Naive thymus-derived CD8-positive, alpha-beta T cell (primary cell): ENCODE data around the gene SEH1L. TPM values are rescaled to one million over a fixed set of nuclear protein-coding genes. Genes with fewer than 3 reads are reported as not detected.
A peak's percentile ranks its signal among the peaks of the same experiment; 100 is the strongest.

Experiments used
- ATAC-seq, 2 donors: fragments of 150-1000 bp; cut with Tn5 transposase in 1 of 2; sonication (Bioruptor Pico), chemical (Tn5 transposase) in 1 of 2; 1 replicate in 1 of 2; 2 replicates in 1 of 2; pipeline ENCODE4 v1.10.0; 2021; ENCODE audit warnings: mild to moderate bottlenecking in 2 of 2, moderate library complexity in 2 of 2
- POLR2A ChIA-PET: fragments of 350-600 bp; sonication (Branson Sonifier 250); formaldehyde crosslinking; loops from one replicate; lab custom pipeline; 2021; ENCODE audit warnings: antibody characterized with exemption; lab: Charles Lee
- DNase-seq, 10 donors: peaks; one replicate each; pipeline versions ENCODE4 v3.0.0 to v3.0.0-alpha.2; 2020 to 2022
- H3K27ac Mint-ChIP-seq, 10 donors: one replicate each; pipeline ENCODE4 v1.8.0; 2020 to 2022; ENCODE audit warnings: mild to moderate bottlenecking in 10 of 10, mixed read lengths in 10 of 10, moderate library complexity in 4 of 10, inconsistent platforms in 1 of 10
- H3K27me3 Mint-ChIP-seq, 5 donors: one replicate each; pipeline ENCODE4 v1.8.0; 2021 to 2022; ENCODE audit warnings: mixed read lengths in 5 of 5
- H3K36me3 Mint-ChIP-seq, 3 donors: one replicate each; pipeline ENCODE4 v1.8.0; 2020 to 2022; ENCODE audit warnings: mixed read lengths in 3 of 3, mild to moderate bottlenecking in 2 of 3, inconsistent platforms in 1 of 3
- H3K4me1 Mint-ChIP-seq, 4 donors: one replicate each; pipeline ENCODE4 v1.8.0; 2021 to 2022; ENCODE audit warnings: mixed read lengths in 4 of 4
- H3K4me3 Mint-ChIP-seq, 10 donors: one replicate each; pipeline ENCODE4 v1.8.0; 2020 to 2022; ENCODE audit warnings: mild to moderate bottlenecking in 10 of 10, mixed read lengths in 10 of 10, moderate library complexity in 6 of 10, inconsistent platforms in 1 of 10
- H3K9me3 Mint-ChIP-seq, 9 donors: one replicate each; pipeline ENCODE4 v1.8.0; 2020 to 2022; ENCODE audit warnings: mixed read lengths in 9 of 9, mild to moderate bottlenecking in 3 of 9, inconsistent platforms in 1 of 9, moderate library complexity in 1 of 9
- polyA plus RNA-seq, 3 donors: library from polyadenylated mRNA; unstranded; fragments of 300-500 nt; fragmentation: Illumina TruSeq; gene quantifications; one replicate each; pipeline ENCODE4 v1.2.3, GENCODE V29; 2021
- total RNA-seq, 8 experiments: library from RNA in 2 of 8; stranded (reverse) in 2 of 8; gene quantifications; one replicate each; pipeline ENCODE4 v1.2.3 and lab custom pipeline; 2021 to 2026

Gene SEH1L
- total and polyA plus RNA-seq, 5 experiments from 2014 or later: 25.5 to 41.7 (median 37.1) TPM

GRCh38 chr18:13022644-13023043 lies 74.8 kb downstream of the SEH1L start:
- H3K4me3 Mint-ChIP-seq: no peak overlapping the region
- no peaks in the 10 kb centered on the region for H3K9me3 Mint-ChIP-seq
- POLR2A ChIA-PET: no interaction called here
- no peak overlapping the region for H3K27ac Mint-ChIP-seq
- ATAC-seq (no peak), DNase-seq (no peak)
- no peaks in the 10 kb centered on the region for H3K27me3 Mint-ChIP-seq
- H3K36me3 Mint-ChIP-seq: peaks cover 18 to 91% (median 41%) of the 10 kb centered on the region in 3 donors
- H3K4me1 Mint-ChIP-seq: peaks cover 3 to 10% (median 7%) of the 10 kb centered on the region in 4 donors

GRCh38 chr18:13025233-13025632 lies 77.4 kb downstream of the SEH1L start:
- no peak for ATAC-seq
- Mint-ChIP-seq H3K36me3 (peaks cover 18 to 89% (median 36%) of the 10 kb centered on the region in 3 donors), H3K9me3 (no peaks in the 10 kb centered on the region)

GRCh38 chr18:13026583-13027270 lies 78.9 kb downstream of the SEH1L start:
- Mint-ChIP-seq H3K27ac (peak overlapping the region in 2 of 10 donors; percentile 35 to 53), H3K4me3 (no peak overlapping the region), H3K36me3 (peaks cover 20 to 86% (median 34%) of the 10 kb centered on the region in 3 donors), H3K4me1 (peaks cover 3 to 6% (median 5%) of the 10 kb centered on the region in 4 donors), H3K9me3 (no peaks in the 10 kb centered on the region), H3K27me3 (no peaks in the 10 kb centered on the region)
- POLR2A ChIA-PET: no interaction called here
- no peak for ATAC-seq
- no peak for DNase-seq

More at GRCh38 chr18:13025233-13025632, 77.4 kb downstream of the SEH1L start:
- POLR2A ChIA-PET: no interaction called here
- DNase-seq: no peak
- H3K4me3 Mint-ChIP-seq: no peak overlapping the region
- H3K4me1 Mint-ChIP-seq: peaks cover 3 to 10% (median 7%) of the 10 kb centered on the region in 4 donors
- H3K27me3 Mint-ChIP-seq: no peaks in the 10 kb centered on the region
- H3K27ac Mint-ChIP-seq: no peak overlapping the region

- no peak for ATAC-seq
- H3K9me3 Mint-ChIP-seq: no peaks in the 10 kb centered on the region
- H3K27me3 Mint-ChIP-seq: no peaks in the 10 kb centered on the region
- H3K36me3 Mint-ChIP-seq: peaks cover 22 to 87% (median 27%) of the 10 kb centered on the region in 3 donors
- DNase-seq: no peak
- H3K4me1 Mint-ChIP-seq: peaks cover 7 to 10% (median 9%) of the 10 kb centered on the region in 4 donors
- no peak overlapping the region for H3K27ac Mint-ChIP-seq
- H3K4me3 Mint-ChIP-seq: no peak overlapping the region
- POLR2A ChIA-PET: no interaction called here
Observed at GRCh38 chr18:13028869-13029268, 81.1 kb downstream of the SEH1L start.

DNA sequence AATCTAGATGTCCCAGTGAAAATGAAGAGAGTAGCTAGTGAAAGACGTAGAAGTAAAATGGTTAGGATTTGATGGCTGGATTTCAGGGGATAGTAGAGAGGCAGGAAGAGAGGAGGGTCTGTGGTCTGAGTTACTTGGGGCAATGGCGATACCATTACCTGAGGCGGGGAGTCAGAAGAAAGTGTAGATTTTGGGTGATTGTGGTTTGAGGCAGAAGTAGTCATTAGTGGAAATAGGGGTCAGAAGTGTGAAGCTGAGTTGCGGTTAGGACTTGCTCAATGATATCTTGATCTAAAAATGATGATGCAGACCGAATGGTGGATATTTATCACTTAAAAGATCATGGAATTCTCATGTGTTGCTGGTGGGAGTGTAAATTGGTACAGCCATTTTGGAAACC lies 84.4 kb downstream of the SEH1L start:
- POLR2A ChIA-PET: no interaction called here
- ATAC-seq: no peak
- Mint-ChIP-seq H3K4me1 (peaks cover 6 to 10% (median 8%) of the 10 kb centered on the region in 4 donors), H3K27me3 (no peaks in the 10 kb centered on the region), H3K9me3 (no peaks in the 10 kb centered on the region), H3K36me3 (peaks cover 14 to 82% (median 36%) of the 10 kb centered on the region in 3 donors), H3K27ac (peak overlapping the region in 4 of 10 donors; percentile 7 to 57 (median 36)), H3K4me3 (peak overlapping the region in 1 of 10 donors; percentile 4)
- DNase-seq: no peak

GRCh38 chr18:13035249-13035914 lies 87.6 kb downstream of the SEH1L start:
- H3K27me3 Mint-ChIP-seq: no peaks in the 10 kb centered on the region
- peaks cover 9 to 25% (median 16%) of the 10 kb centered on the region in 4 donors for H3K4me1 Mint-ChIP-seq
- ATAC-seq: no peak
- peaks cover 12 to 73% (median 52%) of the 10 kb centered on the region in 3 donors for H3K36me3 Mint-ChIP-seq
- peak overlapping the region in 1 of 10 donors; percentile 34 for H3K27ac Mint-ChIP-seq
- no peak for DNase-seq
- H3K9me3 Mint-ChIP-seq: no peaks in the 10 kb centered on the region
- POLR2A ChIA-PET: no interaction called here
- no peak overlapping the region for H3K4me3 Mint-ChIP-seq

- no peak for ATAC-seq
- H3K27ac Mint-ChIP-seq: peak overlapping the region in 1 of 10 donors; percentile 8
- DNase-seq: no peak
- POLR2A ChIA-PET: interaction anchor here (0.6 kb wide), 1 partner anchor 80 kb away, joined by 3 read pairs; no protein-coding TSS in a partner anchor
- no peaks in the 10 kb centered on the region for H3K27me3 Mint-ChIP-seq
- H3K4me3 Mint-ChIP-seq: no peak overlapping the region
- H3K4me1 Mint-ChIP-seq: peaks cover 6 to 24% (median 14%) of the 10 kb centered on the region in 4 donors
- no peaks in the 10 kb centered on the region for H3K9me3 Mint-ChIP-seq
- peaks cover 6 to 72% (median 54%) of the 10 kb centered on the region in 3 donors for H3K36me3 Mint-ChIP-seq
Observed at GRCh38 chr18:13036622-13037320, 89.0 kb downstream of the SEH1L start.

Other genes starting within 250 kb of the SEH1L start
- gene CEP76, start 245.3 kb upstream of the SEH1L start, total RNA-seq: 10 to 100 TPM; 11.0 to 11.9 TPM
- gene CEP76, start 245.3 kb upstream of the SEH1L start, polyA plus RNA-seq: 1 to 10 TPM; 2.9 to 7.3 (median 4.0) TPM
- 10 to 100 TPM; 70.7 to 79.0 TPM for gene PSMG2, start 245.0 kb upstream of the SEH1L start, total RNA-seq
- gene PSMG2, start 245.0 kb upstream of the SEH1L start, polyA plus RNA-seq: 100 to 1,000 TPM; 110 to 117 (median 113) TPM
- 10 to 100 TPM; 62.7 to 71.7 TPM for gene PTPN2, start 63.8 kb upstream of the SEH1L start, total RNA-seq
- 10 to 100 TPM; 71.4 to 76.1 (median 74.2) TPM for gene PTPN2, start 63.8 kb upstream of the SEH1L start, polyA plus RNA-seq
- 10 to 100 TPM; 36.7 to 40.9 TPM for gene CEP192, start 43.4 kb downstream of the SEH1L start, total RNA-seq
- 1 to 10 TPM; 3.0 to 6.7 (median 5.2) TPM for gene CEP192, start 43.4 kb downstream of the SEH1L start, polyA plus RNA-seq